Mesendoderm (in vitro differentiated cells): ENCODE measurements around the gene SIGLEC9.

Experiments used
- DNase-seq: peaks from one replicate; pipeline ENCODE4 v3.0.0; 2013
- H2AK5ac ChIP-seq: 2 replicates; pipeline ENCODE4 v1.6.1; 2013; ENCODE audit warnings: low read length, inconsistent platforms
- H2BK120ac ChIP-seq: 2 replicates; pipeline ENCODE4 v1.6.1; 2013; ENCODE audit warnings: low read depth, mild to moderate bottlenecking, low read length, moderate library complexity, mixed read lengths
- H2BK15ac ChIP-seq: replicated peaks from 2 replicates; pipeline ENCODE4 v1.6.1; 2013; ENCODE audit warnings: low read depth, mild to moderate bottlenecking, moderate library complexity
- H2BK5ac ChIP-seq: 2 replicates; pipeline ENCODE4 v1.6.1; 2013; ENCODE audit warnings: low read length, inconsistent platforms
- H3K18ac ChIP-seq: 2 replicates; pipeline ENCODE4 v1.6.1; 2013; ENCODE audit warnings: mild to moderate bottlenecking, low read length, mixed read lengths
- H3K23ac ChIP-seq: one replicate; pipeline ENCODE4 v1.6.1; 2013; ENCODE audit warnings: low read length
- H3K27ac ChIP-seq: 2 replicates; pipeline ENCODE4 v1.5.1; 2013; ENCODE audit warnings: low read depth, mild to moderate bottlenecking, inconsistent platforms, low read length, moderate library complexity
- H3K27me3 ChIP-seq: 2 replicates; pipeline ENCODE4 v1.6.1; 2013; ENCODE audit warnings: low read length, control low read depth, mild to moderate bottlenecking, inconsistent platforms; ENCODE audit not compliant: insufficient read depth, poor library complexity
- H3K36me3 ChIP-seq: 2 replicates; pipeline ENCODE4 v1.6.1; 2013; ENCODE audit warnings: low read length, inconsistent platforms; ENCODE audit not compliant: control insufficient read depth, insufficient read depth
- H3K4ac ChIP-seq: one replicate; pipeline ENCODE4 v1.6.1; 2013; ENCODE audit warnings: low read depth, mild to moderate bottlenecking, low read length, moderate library complexity
- H3K4me1 ChIP-seq: 2 replicates; pipeline ENCODE4 v1.6.1; 2013; ENCODE audit warnings: low read depth, low read length, inconsistent platforms; ENCODE audit not compliant: control insufficient read depth
- H3K4me2 ChIP-seq: 2 replicates; pipeline ENCODE4 v1.6.1; 2013; ENCODE audit warnings: low read length
- H3K4me3 ChIP-seq: 2 replicates; pipeline ENCODE4 v1.5.1; 2013; ENCODE audit warnings: mild to moderate bottlenecking, low read length
- H3K56ac ChIP-seq: one replicate; pipeline ENCODE4 v1.6.1; 2013; ENCODE audit warnings: low read length
- H3K79me1 ChIP-seq: 2 replicates; pipeline ENCODE4 v1.6.1; 2013; ENCODE audit warnings: low read length, inconsistent platforms
- H3K79me2 ChIP-seq: 2 replicates; pipeline ENCODE4 v1.6.1; 2013; ENCODE audit warnings: mild to moderate bottlenecking, low read length; ENCODE audit not compliant: control insufficient read depth, insufficient read depth
- H3K9ac ChIP-seq: 2 replicates; pipeline ENCODE4 v1.6.1; 2013; ENCODE audit warnings: low read length, inconsistent platforms
- H4K5ac ChIP-seq: one replicate; pipeline ENCODE4 v1.6.1; 2013; ENCODE audit warnings: low read length
- H4K8ac ChIP-seq: one replicate; pipeline ENCODE4 v1.6.1; 2013; ENCODE audit warnings: low read depth, mild to moderate bottlenecking, control low read depth, low read length, moderate library complexity
- WGBS: extraction: QIAGEN DNeasy Blood & Tissue Kit; methylation state at CpG from one replicate; pipeline ENCODE4 v1.1.7; 2013; ENCODE audit warnings: low lambda C conversion rate, missing lambda C conversion rate; ENCODE audit not compliant: insufficient coverage; ENCODE audit errors: extremely low coverage; 5-methylcytosine and 5-hydroxymethylcytosine counted together

The SIGLEC9 gene

DNA sequence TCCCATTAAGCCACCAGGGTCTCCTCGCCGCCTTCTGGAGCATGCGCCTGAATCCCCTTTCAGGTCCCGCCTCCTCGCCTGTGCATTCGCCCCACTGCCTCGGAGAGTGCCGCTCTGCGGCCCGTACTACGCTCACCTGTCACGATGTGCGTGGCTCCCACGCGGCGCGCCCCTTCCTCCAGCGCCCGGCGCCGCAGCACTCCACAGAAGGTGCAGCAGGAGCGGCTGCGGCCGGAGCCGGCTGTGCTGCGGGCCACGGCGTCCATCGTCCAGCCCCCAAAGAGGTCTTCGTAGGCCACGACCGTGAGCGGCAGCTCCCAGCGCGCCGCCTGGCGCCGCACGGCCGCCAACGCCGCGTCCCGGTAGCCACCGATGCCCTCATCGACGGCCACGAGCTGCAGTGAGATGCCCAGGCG lies 20.8 kb upstream of the SIGLEC9 start:
- H4K8ac ChIP-seq, result no peak overlapping the region
- peaks cover 4% of the 10 kb centered on the region for H3K79me1 ChIP-seq
- no peak overlapping the region for H3K23ac ChIP-seq
- no peak overlapping the region for H4K5ac ChIP-seq
- H3K79me2 ChIP-seq, result no peaks in the 10 kb centered on the region
- H3K36me3 ChIP-seq, result no peaks in the 10 kb centered on the region
- H3K27me3 ChIP-seq, result no peaks in the 10 kb centered on the region
- no peak overlapping the region for H3K18ac ChIP-seq
- H3K4me1 ChIP-seq, result no peaks in the 10 kb centered on the region
- DNase-seq, result no peak
- no CpG with 5 or more reads among the region's 49 CpGs for WGBS
- H3K9ac ChIP-seq, result no peak overlapping the region
- no peak overlapping the region for H3K56ac ChIP-seq
- no peak overlapping the region for H2AK5ac ChIP-seq
- H3K4me2 ChIP-seq, result no peak overlapping the region
- H3K4ac ChIP-seq, result no peak overlapping the region
- H3K4me3 ChIP-seq, result no peak overlapping the region
- no peak overlapping the region for H2BK5ac ChIP-seq
- H2BK120ac ChIP-seq, result no peak overlapping the region
- H2BK15ac ChIP-seq, result no peak overlapping the region
- H3K27ac ChIP-seq, result no peak overlapping the region

DNA sequence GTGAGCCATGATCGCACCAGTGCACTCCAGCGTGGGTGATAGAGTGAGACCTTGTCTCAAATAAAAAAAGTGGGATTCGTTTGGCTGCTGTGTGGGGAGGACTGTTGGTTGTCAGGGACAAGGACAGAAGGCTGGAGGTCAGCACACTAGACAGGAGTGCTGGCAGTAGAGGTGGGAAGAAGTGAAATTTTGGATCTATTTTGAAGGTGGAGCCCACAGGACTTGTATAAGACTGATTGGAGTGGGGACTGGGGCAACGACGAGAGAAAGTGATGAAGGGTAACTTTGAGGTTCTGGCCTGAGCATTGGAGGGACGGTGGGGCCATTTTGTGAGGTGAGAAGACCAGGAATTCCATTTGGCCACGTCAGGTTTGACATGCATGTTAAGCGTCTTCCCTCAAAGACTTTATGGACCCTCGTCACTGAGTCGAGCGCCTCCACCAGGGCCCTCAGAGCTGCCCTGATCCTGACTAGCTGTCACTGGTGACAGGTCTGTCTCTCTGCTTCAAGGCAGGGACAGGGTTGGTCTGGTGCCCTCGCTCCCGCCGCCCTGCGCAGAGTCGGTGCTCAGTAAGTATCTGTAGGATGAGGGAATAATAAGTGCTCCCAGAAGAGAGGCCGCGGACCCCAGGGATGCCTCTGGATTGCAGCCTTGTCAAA lies 17.2 kb upstream of the SIGLEC9 start:
- peak; percentile 79 for DNase-seq
- Histone ChIP-seq H3K27ac (no peak overlapping the region), H3K79me2 (no peaks in the 10 kb centered on the region), H2BK5ac (no peak overlapping the region), H3K23ac (no peak overlapping the region), H2AK5ac (no peak overlapping the region), H3K79me1 (peaks cover 4% of the 10 kb centered on the region), H3K36me3 (no peaks in the 10 kb centered on the region), H3K27me3 (no peaks in the 10 kb centered on the region), H4K8ac (no peak overlapping the region), H2BK120ac (no peak overlapping the region), H3K4me3 (peak overlapping the region; percentile 80), H3K4ac (no peak overlapping the region), H3K56ac (peak overlapping the region; percentile 92), H3K4me1 (no peaks in the 10 kb centered on the region), H4K5ac (no peak overlapping the region), H3K18ac (no peak overlapping the region), H3K9ac (peak overlapping the region; percentile 77), H2BK15ac (no peak overlapping the region), H3K4me2 (peak overlapping the region; percentile 84)
- WGBS, result no CpG with 5 or more reads among the region's 18 CpGs

DNA sequence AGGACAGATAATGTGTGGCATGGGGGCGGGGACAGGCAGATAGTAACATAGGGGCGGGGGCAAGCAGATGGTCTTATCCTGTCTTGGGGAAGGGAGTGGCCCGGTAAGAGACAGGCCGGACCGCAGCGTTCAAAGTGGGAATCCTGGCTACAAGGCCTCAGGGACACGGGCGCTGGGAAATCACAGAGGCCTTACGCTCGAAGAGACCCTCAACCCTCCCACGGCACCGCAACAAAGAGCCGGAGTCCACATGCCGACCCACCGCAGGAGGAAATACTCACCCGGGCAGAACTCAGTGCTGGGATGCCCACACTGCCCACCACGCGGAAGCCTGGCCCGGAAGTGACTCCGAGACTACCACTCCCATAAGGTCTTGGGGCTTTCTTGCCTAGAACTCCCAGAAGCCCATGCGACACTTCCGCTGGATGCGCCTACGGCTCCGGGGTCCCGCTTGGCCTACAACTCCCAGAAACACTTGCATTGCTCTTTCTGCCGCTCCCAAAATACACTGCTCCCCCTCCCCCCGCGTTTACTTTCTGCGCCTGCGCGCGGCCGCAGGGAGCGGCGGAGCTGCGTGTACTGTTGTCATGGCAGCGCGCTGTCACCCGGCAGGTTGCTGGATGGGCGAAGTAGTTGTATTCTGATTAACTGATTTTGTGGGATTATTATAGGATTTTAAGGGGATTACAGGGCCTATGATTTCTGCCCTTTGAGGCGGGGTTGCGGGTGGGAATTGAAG lies 16.5 kb upstream of the SIGLEC9 start, which contains the start of gene CTU1:
CTU1 (minus strand) TSS at position 344 of the 739 bp plus-strand sequence. CDS start 3,840 bp downstream, outside the sequence.
- peak within 1 kb of the TSS; percentile 77 for H3K9ac ChIP-seq
- H3K4me1 ChIP-seq, result no peaks in the 10 kb centered on the region
- H2BK5ac ChIP-seq, result no peak within 1 kb of the TSS
- no CpG with 5 or more reads among the region's 43 CpGs for WGBS
- no peak within 1 kb of the TSS for H2BK15ac ChIP-seq
- H3K23ac ChIP-seq, result no peak within 1 kb of the TSS
- peak within 1 kb of the TSS; percentile 92 for H3K56ac ChIP-seq
- no peak within 1 kb of the TSS for H2AK5ac ChIP-seq
- no peak within 1 kb of the TSS for H4K8ac ChIP-seq
- H3K79me2 ChIP-seq, result no peaks in the 10 kb centered on the region
- no peaks in the 10 kb centered on the region for H3K27me3 ChIP-seq
- no peak within 1 kb of the TSS for H3K18ac ChIP-seq
- H3K27ac ChIP-seq, result no peak within 1 kb of the TSS
- H4K5ac ChIP-seq, result no peak within 1 kb of the TSS
- H3K4me2 ChIP-seq, result peak within 1 kb of the TSS; percentile 84
- DNase-seq, result peak; percentile 100
- no peak within 1 kb of the TSS for H3K4ac ChIP-seq
- no peaks in the 10 kb centered on the region for H3K36me3 ChIP-seq
- no peak within 1 kb of the TSS for H2BK120ac ChIP-seq
- peak within 1 kb of the TSS; percentile 80 for H3K4me3 ChIP-seq
- H3K79me1 ChIP-seq, result peaks cover 4% of the 10 kb centered on the region

DNA sequence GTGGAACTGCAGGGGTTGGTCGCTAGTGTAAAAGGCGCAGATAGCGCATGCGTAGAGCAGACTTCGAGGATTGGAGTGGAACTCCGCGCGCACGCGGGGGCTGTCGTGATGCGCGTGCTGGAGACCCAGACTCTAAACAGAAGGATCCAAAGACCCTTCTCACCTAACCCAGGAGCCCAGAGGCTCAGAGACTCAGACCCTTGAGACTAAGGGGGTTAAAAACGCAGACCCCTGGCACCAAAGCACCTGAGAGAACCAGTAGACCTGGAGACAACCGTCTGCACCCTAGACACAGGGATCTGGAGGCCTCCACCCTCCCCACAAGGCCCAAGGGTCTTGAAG lies 15.9 kb upstream of the SIGLEC9 start:
- H2BK5ac ChIP-seq, result no peak overlapping the region
- DNase-seq, result no peak
- no peak overlapping the region for H3K4ac ChIP-seq

DNA sequence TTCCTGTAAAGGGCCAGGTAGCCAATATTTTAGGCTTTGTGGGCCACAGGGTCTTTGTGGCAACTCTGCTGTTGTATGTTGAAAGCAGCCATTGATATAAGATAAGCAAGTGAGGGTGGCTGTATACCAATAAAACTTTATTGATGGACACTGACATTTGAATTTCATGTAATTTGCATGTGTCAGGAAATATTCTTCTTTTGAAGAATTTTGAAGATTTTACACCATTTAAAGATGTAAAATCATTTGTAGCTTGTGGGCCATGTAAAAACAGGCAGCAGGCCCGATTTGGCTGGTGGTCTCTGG lies 14.1 kb upstream of the SIGLEC9 start:
- no peak overlapping the region for H3K56ac ChIP-seq
- H3K4me2 ChIP-seq, result no peak overlapping the region
- no peak overlapping the region for H3K4ac ChIP-seq
- H4K8ac ChIP-seq, result no peak overlapping the region
- no peaks in the 10 kb centered on the region for H3K36me3 ChIP-seq
- no peak overlapping the region for H4K5ac ChIP-seq
- H3K23ac ChIP-seq, result no peak overlapping the region
- no peak overlapping the region for H3K18ac ChIP-seq
- no peak overlapping the region for H2AK5ac ChIP-seq
- no peak overlapping the region for H3K27ac ChIP-seq
- H3K4me1 ChIP-seq, result no peaks in the 10 kb centered on the region
- H3K79me2 ChIP-seq, result no peaks in the 10 kb centered on the region
- WGBS, result no CpG with 5 or more reads among the region's 1 CpG
- no peak overlapping the region for H3K4me3 ChIP-seq
- no peaks in the 10 kb centered on the region for H3K27me3 ChIP-seq
- H3K79me1 ChIP-seq, result peaks cover 4% of the 10 kb centered on the region
- no peak overlapping the region for H2BK120ac ChIP-seq
- H2BK5ac ChIP-seq, result no peak overlapping the region
- no peak overlapping the region for H2BK15ac ChIP-seq
- no peak overlapping the region for H3K9ac ChIP-seq
- no peak for DNase-seq

More for the DNA sequence above, 15.9 kb upstream of the SIGLEC9 start:
- Histone ChIP-seq H3K9ac (peak overlapping the region; percentile 24), H3K79me1 (peaks cover 4% of the 10 kb centered on the region), H2BK15ac (no peak overlapping the region), H3K23ac (no peak overlapping the region), H3K27me3 (no peaks in the 10 kb centered on the region), H3K56ac (no peak overlapping the region), H2AK5ac (no peak overlapping the region), H3K4me3 (peak overlapping the region; percentile 3), H4K5ac (no peak overlapping the region), H3K27ac (no peak overlapping the region), H2BK120ac (no peak overlapping the region), H3K18ac (no peak overlapping the region), H3K4me1 (no peaks in the 10 kb centered on the region), H4K8ac (no peak overlapping the region), H3K36me3 (no peaks in the 10 kb centered on the region), H3K4me2 (peak overlapping the region; percentile 44), H3K79me2 (no peaks in the 10 kb centered on the region)
- whole genome bisulfite sequencing, result no CpG with 5 or more reads among the region's 15 CpGs
